ENCODE results near the gene SIRT2. TPM values are rescaled to one million over a fixed set of nuclear protein-coding genes. Genes with fewer than 3 reads are reported as not detected.

SIRT2 gene
- total RNA-seq, 1 experiment from 2014 or later, result 162 TPM

DNA sequence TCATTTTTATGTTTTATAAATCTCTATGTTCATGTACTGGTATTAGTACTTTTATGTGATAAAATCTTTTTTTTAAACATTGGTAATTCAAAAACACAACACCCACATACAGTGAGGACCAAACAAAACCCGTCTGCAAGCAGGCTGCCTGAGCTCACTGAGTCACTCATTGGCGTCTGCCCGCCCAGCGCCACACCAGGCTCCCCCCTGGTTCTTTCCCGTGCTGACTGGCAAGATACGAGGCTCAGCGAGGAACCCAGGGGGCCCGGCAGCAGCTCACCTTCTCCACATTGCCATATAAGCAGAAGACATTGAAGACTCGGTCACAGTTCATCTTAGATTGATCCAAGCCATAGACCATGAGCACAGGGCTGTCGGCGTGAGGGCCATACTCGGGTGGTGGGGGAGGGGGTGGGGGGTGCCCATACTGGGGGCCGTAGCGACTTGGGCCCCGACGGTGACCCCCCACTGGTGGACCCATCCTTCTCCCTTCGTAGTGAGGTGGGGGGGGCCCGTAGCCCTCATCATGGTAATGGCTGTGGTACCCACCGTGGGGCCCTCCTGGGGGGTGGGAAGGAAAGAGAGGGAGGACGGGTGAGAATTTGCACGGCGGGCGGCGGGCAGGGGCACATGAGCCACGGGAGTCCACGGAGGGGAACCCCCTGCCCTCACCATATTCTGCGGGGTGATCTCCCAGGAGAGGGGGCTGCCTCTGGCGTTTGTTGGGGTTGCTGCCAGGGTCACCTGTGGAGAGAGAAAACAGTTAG lies 59.4 kb downstream of the SIRT2 start:
- ChIA-PET CTCF (interaction anchor here (0.8 to 1.3 kb wide), 3 partner anchors 9 to 437 kb away, joined by 3 to 5 read pairs (median 4); partner anchors contain the start of genes FAM98C, HNRNPL, MRPS12 and SARS2), POLR2A (interaction anchor here (0.6 to 2.4 kb wide), 4 partner anchors 9 to 164 kb away, joined by 3 to 17 read pairs (median 3); no protein-coding TSS in a partner anchor)
- no peaks in the 10 kb centered on the region for H3K27me3 ChIP-seq (ENCODE audit: control insufficient read depth, insufficient read depth, low read length)
- peak overlapping the region; percentile 86 for H3K27ac ChIP-seq (ENCODE audit: low read length)
- intact Hi-C loops (cut with micrococcal nuclease; ENCODE audit: unreplicated experiment) (loop anchor here (5.0 to 10.0 kb wide), 2 partner anchors 188 to 325 kb away; no protein-coding TSS in a partner anchor), in situ Hi-C loops (cut with HindIII; ENCODE audit: low pct_unique_long_range_greater_than_20kb, low sequenced_read_pairs) (loop anchor here (5.0 to 10.0 kb wide), 2 partner anchors 73 to 95 kb away; partner anchors contain the start of genes MRPS12 and SARS2)
- DNase-seq (ENCODE audit: low read depth, low spot score), result no peak
- no peak for ATAC-seq
- peaks cover 90% of the 10 kb centered on the region for H3K4me1 ChIP-seq (ENCODE audit: control insufficient read depth, insufficient read depth, low read length)
- no TSS peak for BruUV-seq (replicated peaks)
- peaks cover 86% of the 10 kb centered on the region for H3K36me3 ChIP-seq (ENCODE audit: control insufficient read depth, insufficient read depth, low read length)
- no peak overlapping the region for H3K4me3 ChIP-seq (ENCODE audit: low read depth in 2 of 2, low read length in 2 of 2)
- TF ChIP-seq SIN3A (IDR thresholded peaks at IDR 0.05; ENCODE audit: borderline replicate concordance, insufficient read depth, low read depth, low read length), result no peak
- no peaks in the 10 kb centered on the region for H3K9me3 ChIP-seq (ENCODE audit: control insufficient read depth, insufficient read depth, low read depth, low read length)

DNA sequence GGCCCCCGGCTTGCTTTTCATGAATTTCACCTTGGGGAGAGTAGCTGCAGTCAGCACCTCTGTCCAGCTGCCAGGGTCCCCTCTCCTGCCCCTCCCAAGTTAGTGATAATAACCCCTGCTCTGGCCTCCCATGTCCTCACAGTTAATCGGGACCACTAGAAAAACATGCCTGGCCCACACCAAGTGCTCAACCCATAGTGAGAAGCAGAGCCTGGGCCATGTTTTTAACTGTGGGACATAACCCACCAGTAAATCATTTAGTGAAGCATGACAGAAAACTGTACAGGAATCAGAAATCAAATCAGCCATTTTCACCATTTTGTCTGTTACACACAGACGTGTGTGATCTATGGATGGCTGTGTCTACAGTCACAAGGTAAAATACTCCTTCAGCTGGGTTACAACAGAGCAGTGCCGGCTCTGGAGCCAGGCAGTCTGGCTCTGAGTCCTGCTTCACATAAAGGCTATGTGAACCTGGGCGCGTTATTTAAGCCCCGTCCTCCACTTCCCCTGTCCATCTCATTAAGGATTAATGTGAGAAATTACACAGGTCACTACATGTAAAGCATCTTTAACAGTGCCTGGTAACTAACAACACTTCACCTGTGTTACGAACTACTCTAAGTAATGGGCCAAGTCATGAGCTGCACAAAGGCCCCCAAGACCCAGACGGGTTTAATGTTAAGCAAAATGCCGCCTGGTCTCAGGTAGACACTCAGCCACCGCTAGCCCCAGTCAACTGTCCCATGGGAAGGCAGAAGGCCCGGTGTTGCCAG lies 60.2 kb downstream of the SIRT2 start:
- H3K4me3 ChIP-seq (ENCODE audit: low read depth in 2 of 2, low read length in 2 of 2), result no peak overlapping the region
- TF ChIP-seq, protein P1, sequence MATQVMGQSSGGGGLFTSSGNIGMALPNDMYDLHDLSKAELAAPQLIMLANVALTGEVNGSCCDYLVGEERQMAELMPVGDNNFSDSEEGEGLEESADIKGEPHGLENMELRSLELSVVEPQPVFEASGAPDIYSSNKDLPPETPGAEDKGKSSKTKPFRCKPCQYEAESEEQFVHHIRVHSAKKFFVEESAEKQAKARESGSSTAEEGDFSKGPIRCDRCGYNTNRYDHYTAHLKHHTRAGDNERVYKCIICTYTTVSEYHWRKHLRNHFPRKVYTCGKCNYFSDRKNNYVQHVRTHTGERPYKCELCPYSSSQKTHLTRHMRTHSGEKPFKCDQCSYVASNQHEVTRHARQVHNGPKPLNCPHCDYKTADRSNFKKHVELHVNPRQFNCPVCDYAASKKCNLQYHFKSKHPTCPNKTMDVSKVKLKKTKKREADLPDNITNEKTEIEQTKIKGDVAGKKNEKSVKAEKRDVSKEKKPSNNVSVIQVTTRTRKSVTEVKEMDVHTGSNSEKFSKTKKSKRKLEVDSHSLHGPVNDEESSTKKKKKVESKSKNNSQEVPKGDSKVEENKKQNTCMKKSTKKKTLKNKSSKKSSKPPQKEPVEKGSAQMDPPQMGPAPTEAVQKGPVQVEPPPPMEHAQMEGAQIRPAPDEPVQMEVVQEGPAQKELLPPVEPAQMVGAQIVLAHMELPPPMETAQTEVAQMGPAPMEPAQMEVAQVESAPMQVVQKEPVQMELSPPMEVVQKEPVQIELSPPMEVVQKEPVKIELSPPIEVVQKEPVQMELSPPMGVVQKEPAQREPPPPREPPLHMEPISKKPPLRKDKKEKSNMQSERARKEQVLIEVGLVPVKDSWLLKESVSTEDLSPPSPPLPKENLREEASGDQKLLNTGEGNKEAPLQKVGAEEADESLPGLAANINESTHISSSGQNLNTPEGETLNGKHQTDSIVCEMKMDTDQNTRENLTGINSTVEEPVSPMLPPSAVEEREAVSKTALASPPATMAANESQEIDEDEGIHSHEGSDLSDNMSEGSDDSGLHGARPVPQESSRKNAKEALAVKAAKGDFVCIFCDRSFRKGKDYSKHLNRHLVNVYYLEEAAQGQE (IDR thresholded peaks at IDR 0.05; ENCODE audit: insufficient read depth in 1 of 2, low read depth in 2 of 2, low read length in 1 of 2), result no peak
- TF ChIP-seq POLR2AphosphoS5 (IDR thresholded peaks at IDR 0.05; ENCODE audit: low read depth, low read length) (no peak), SIN3A (IDR thresholded peaks at IDR 0.05; ENCODE audit: borderline replicate concordance, insufficient read depth, low read depth, low read length) (no peak), TCF7L2 (IDR thresholded peaks at IDR 0.05; ENCODE audit: low read depth, low read length) (no peak)
- TF ChIP-seq, protein P2, sequence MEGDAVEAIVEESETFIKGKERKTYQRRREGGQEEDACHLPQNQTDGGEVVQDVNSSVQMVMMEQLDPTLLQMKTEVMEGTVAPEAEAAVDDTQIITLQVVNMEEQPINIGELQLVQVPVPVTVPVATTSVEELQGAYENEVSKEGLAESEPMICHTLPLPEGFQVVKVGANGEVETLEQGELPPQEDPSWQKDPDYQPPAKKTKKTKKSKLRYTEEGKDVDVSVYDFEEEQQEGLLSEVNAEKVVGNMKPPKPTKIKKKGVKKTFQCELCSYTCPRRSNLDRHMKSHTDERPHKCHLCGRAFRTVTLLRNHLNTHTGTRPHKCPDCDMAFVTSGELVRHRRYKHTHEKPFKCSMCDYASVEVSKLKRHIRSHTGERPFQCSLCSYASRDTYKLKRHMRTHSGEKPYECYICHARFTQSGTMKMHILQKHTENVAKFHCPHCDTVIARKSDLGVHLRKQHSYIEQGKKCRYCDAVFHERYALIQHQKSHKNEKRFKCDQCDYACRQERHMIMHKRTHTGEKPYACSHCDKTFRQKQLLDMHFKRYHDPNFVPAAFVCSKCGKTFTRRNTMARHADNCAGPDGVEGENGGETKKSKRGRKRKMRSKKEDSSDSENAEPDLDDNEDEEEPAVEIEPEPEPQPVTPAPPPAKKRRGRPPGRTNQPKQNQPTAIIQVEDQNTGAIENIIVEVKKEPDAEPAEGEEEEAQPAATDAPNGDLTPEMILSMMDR (IDR thresholded peaks at IDR 0.05), result no peak
- no peak for DNase-seq (ENCODE audit: low read depth, low spot score)
- no peaks in the 10 kb centered on the region for H3K9me3 ChIP-seq (ENCODE audit: control insufficient read depth, insufficient read depth, low read depth, low read length)
- no peak for ATAC-seq
- in situ Hi-C loops (cut with HindIII; ENCODE audit: low pct_unique_long_range_greater_than_20kb, low sequenced_read_pairs), result loop anchor here (5.0 kb wide), 1 partner anchor 72 kb away; no protein-coding TSS in a partner anchor
- peaks cover 78% of the 10 kb centered on the region for H3K36me3 ChIP-seq (ENCODE audit: control insufficient read depth, insufficient read depth, low read length)
- intact Hi-C loops (cut with micrococcal nuclease; ENCODE audit: unreplicated experiment), result loop anchor here (5.0 to 10.0 kb wide), 2 partner anchors 187 to 324 kb away; no protein-coding TSS in a partner anchor
- BruUV-seq (replicated peaks), result TSS peak; percentile 1
- no peaks in the 10 kb centered on the region for H3K27me3 ChIP-seq (ENCODE audit: control insufficient read depth, insufficient read depth, low read length)
- H3K27ac ChIP-seq (ENCODE audit: low read length), result peak overlapping the region; percentile 86
- ChIA-PET POLR2A (interaction anchor here (0.6 to 2.4 kb wide), 5 partner anchors 8 to 163 kb away, joined by 3 to 17 read pairs (median 3); no protein-coding TSS in a partner anchor), CTCF (interaction anchor here (0.5 to 1.3 kb wide), 6 partner anchors 24 to 156 kb away, joined by 3 to 5 read pairs (median 3); partner anchors contain the start of genes MRPS12 and SARS2)
- peaks cover 95% of the 10 kb centered on the region for H3K4me1 ChIP-seq (ENCODE audit: control insufficient read depth, insufficient read depth, low read length)

Measured in Panc1 (cell line).